DMS79 treated with DMSO at 0.1 percent for 48 hours (cell line): ENCODE measurements around the gene SIM1.
"Not testable (repeated sequence)": the region's sequence is repeated elsewhere in the genome, so short reads cannot be mapped to it uniquely, and the experiment has no call there.

Experiments
- DNase-seq: peaks from one replicate; lab custom pipeline; 2025; lab: John Stamatoyannopoulos, UW

Gene SIM1

DNA sequence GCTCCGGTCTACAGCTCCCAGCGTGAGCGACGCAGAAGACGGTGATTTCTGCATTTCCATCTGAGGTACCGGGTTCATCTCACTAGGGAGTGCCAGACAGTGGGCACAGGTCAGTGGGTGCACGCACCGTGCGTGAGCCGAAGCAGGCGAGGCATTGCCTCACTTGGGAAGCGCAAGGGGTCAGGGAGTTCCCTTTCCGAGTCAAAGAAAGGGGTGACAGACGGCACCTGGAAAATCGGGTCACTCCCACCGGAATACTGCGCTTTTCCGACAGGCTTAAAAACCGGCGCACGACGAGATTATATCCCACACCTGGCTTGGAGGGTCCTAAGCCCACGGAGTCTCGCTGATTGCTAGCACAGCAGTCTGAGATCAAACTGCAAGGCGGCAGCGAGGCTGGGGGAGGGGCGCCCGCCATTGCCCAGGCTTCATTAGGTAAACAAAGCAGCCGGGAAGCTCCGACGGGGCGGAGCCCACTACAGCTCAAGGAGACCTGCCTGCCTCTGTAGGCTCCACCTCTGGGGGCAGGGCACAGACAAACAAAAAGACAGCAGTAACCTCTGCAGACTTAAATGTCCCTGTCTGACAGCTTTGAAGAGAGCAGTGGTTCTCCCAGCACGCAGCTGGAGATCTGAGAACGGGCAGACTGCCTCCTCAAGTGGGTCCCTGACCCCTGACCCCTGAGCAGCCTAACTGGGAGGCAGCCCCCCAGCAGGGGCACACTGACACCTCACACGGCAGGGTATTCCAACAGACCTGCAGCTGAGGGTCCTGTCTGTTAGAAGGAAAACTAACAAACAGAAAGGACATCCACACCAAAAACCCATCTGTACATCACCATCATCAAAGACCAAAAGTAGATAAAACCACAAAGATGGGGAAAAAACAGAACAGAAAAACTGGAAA, 109.7 kb downstream of the SIM1 start:
- not testable (repeated sequence) for DNase-seq

DNA sequence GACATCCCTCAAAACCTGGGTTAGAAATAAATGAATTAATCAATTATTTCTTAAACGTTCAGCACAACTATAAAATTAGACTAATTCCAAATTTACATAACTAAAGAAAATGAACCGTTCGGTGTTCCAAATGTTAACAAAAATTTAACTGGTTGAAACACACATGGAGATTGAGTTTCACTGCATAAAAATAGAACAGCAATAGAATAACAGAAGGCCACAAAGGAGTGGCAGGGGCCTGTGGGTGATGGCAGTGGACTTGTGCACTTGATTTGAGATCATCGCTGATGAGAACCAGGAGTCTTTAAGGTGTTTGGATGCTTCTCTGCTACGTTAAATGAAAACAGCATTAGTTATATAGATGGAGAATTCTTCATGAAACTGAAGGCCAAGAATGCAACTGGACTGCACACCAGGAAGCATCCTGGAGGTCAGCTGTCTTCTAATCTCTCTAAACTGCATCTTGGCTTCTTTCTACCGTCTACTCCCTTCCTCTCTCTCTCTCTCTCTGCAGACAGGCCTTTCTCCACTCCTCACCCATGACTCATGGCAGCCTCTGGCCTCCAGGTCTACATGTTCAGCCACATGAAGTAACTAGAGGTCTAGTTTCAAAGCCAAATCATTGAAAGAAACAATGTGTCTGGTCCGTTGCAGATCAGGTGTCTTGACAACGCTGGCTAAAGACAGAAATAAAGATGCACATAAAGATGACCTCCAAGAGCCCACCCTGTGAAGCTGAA, 111.3 kb downstream of the SIM1 start:
- no peak for DNase-seq

DNA sequence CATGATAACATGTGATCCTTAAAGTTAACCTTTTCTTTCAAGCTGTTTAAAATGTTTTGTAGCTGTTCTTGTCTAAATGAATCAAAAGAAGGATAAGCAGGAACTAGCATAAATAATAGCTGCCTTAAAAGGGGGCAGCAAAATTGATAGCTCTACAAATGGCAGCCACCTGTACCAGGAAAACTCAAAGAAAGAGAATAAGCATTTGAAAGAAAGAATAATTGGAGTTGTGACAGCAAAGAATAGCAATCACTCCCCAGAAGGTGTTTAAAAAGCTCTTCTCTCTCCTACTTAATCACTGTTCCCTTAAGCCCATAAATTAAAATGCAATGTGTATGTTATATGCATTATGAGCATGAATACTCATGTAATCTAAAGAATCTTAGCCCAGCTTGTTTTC, 114.6 kb downstream of the SIM1 start:
- DNase-seq: no peak

DNA sequence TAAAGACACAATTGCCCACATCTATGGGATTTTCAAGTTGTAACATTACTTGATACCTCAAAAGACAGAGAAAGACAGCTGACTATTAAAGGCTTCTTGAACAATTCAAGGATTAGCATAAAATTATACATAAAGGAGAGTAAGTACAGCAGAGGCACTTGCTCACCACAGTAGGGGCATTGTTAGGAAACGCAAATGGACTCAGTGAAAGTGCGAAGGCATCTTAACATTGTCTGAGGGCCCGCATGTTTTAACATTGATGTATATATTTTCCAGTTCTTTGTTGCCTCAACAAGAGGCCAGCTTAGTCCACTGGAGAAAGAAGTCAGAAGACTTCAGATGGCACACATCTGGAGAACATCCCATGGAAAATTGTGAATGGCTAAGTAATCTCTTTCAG, 115.4 kb downstream of the SIM1 start:
- no peak for DNase-seq

DNA sequence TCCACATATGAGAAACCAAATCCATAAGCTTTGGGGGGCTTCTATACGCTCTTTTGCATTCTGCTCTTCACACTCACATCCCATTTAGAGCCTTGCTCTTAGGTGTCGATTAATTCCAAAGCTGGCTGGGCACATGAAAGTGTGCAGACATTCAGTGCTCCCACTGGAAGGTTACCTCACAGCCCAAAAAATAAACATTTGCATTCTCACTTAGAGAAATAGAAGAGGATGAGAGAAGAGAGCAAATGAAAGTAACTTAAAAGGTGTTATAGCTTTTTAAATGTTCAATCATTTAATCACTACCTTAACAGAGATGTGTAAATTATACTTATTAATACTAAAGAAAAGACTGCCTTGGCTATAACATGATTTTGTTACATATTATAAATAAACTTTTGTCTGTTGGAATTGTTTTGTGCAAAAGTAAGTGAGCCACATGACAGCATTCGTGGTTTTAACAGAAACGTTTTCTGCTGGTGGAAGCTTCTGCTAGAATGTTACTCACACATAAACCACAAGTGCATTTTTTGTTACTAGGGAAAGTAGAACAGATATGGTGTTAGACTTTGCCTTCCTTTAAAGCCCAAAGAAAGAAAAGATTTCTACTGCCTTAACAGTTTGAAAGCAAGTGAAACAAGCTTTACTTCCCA, 116.7 kb downstream of the SIM1 start:
- no peak for DNase-seq

DNA sequence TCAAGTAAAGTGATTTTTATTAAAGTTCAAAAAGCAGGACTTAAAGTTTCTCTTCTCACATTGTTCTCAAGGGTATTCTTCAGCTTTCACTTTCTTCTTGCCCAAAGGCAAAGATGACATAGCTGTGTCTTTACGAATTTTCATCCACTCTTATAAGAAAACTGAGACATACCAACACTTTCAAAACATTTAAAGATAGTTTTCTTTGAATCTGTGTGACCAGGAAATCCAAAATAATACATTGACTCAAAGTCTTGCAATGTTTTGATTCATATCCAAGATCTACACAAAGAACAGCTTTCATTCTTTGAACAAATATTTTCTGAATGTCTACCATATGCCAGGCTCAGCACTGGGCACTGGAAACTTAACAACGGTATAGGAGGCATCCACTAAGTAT, 117.9 kb downstream of the SIM1 start:
- DNase-seq: no peak

DNA sequence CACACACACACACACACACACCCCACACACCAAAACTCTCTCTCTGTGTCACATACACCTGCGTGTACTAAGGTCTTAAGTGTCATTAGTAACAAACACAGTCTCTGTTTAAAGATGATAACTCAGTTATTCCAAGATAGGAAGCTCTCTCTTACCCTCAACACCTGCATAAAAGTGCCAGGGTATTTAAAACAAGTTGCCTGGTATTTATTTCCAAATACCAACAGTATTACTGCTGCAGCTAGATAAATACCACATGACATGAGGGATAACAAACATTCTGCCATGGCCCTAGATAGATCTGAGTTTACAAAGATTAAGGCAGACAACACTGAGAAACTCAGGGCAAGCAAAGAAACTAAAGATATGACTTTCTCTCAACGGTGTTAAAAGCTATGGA, 118.5 kb downstream of the SIM1 start:
- no peak for DNase-seq

DNA sequence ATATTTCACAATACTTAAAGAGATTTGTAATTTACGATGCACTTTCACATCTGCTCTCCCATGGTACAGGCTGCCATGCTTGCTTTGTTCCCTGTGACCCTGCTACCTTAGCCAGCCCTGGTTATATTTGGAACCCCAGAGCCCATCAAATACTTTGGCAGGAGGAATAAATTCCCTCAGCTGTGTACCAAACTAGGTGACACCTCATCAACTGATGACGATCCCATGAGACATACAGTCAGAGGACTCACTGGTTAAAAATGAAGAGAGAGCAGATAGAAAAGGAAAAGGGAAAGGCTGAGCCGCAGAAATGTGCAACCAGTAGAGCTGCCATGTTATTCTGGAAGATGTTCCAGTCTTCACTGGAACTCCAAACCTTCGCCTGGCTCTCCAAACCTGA, 120.0 kb downstream of the SIM1 start:
- no peak for DNase-seq

DNA sequence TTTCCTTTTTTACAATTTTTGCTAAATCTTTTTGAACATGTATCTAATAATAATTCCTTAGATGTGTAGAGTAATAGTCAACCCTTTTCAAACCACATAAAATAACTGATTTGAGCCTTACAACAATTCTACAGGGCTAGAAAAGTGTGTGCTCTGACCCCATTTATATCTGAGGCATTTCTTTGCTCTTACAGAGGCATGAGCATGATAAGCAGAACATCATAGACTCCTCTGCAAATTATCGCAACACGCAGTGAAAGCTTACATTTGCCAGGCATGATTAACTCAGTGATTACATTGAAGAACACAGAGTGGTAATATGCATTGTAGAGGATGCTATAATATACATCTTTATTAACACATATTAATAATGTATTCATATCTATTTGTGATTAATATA, 120.4 kb downstream of the SIM1 start:
- DNase-seq: no peak

DNA sequence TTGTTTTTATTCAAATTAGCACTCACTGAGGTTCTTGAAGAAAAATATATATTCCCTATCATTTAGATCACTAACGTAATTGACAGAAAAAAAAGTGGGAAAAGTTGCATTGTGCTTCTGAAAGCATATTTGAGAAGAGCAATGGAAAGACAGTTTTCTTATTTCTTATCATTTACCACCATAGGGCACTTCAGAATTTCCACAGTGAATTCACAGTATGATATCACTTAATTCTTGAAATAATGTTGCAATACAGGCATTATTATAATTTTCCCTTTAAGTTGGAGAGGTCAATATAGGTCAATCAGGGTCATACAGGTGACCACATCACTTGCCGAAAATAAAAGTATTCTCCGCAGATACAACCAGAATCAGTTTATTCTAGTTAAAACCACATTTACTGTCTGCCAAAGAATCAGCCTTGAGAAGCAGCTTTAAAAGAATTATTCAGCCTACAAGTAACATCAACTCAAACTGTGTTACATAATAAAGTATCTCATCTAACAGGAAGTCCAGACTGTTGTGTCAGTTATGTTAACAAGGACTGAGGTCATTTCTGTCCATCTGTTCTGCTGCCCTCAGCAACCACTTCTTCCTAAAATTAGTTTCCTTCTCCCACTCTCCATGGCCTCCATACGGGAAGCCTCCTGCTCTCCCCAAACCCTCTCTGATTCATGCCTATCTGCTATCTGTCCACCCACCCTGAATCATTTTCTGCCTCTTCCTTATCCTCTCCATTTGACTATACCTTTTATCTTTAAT, 121.2 kb downstream of the SIM1 start:
- DNase-seq: no peak

DNA sequence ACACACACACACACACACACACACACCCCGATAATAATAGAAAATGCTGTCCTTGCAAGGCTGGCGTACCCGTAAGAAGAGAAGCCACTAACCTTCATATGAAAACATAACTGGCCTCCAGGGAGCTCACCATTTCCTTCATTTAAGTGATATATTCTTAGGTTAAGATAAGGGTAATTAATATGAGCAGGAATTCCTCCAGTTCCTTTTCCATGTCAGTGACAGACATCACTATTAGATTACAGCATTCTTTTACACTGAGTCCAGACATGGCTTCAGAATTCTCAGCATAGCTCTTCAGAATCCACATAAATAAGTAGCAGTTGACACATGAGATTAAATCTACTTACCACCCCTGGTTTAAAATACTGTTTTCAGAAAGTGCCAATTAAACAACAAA, 121.9 kb downstream of the SIM1 start:
- no peak for DNase-seq

DNA sequence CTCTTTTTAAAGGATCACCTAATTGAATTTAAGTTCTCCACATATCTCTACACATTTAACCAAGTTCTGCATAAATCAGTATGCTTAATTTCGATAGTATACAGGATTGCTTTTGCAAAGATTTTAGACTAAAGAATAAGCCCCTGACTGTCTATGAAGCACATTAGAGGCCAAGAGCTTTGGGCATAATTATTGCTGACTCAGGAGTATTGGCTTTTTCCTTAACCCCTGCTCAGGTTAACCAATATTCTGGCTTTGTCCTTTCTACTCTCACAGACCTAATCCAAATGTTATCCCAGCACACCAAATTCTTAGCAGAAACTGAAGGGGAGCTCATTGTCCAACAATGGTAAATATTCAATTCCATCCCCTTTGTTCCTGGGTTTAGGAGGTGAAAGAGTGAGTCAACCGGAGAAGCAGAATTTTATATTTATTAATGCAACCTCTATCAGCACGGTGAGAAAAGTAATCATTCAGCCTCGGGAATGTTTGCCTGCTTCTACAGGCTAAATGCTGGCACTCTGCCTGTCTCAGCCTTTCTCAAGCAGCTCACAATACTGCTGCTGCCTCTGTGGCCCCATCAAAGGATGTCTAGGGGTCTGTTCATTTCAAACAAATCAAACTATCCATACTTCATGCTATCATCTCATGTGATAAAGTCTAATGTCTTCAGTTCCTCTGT, 125.0 kb downstream of the SIM1 start:
- DNase-seq: no peak

DNA sequence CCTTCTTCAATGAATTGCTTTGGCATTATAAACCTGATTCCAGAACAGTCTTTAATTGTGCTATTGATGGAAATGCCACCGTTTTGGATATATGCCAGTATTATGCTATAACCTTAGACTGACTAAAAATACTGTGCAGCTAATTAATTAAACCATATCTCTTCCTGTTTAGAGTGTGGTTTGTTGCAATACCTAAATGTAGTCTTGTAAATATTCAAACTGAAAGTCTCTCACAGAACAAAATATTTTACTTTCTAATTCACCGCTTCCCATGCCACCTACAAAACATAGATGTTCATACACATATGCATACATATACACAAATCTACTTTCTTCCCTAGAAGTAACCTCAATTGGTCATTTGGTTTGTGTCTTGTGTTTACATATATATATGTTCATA, 126.6 kb downstream of the SIM1 start:
- no peak for DNase-seq

DNA sequence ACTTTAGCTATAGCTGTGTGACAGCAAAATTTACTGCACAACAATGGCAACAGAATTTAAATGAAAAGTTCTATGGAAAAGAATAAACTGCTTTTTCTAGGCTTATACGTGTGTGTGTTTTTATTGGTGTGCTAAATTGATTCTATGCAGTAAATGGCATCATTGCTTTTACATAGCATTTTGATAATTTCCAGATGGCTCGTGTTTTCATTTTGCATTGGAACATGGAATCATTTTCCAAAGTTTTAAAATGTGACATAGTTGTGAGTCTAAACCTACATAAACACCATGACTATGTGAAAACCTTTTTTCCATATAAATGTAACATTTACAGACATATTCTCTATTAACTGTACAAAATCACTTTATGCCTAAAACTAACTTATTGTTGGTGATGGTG, 127.8 kb downstream of the SIM1 start:
- DNase-seq: no peak

DNA sequence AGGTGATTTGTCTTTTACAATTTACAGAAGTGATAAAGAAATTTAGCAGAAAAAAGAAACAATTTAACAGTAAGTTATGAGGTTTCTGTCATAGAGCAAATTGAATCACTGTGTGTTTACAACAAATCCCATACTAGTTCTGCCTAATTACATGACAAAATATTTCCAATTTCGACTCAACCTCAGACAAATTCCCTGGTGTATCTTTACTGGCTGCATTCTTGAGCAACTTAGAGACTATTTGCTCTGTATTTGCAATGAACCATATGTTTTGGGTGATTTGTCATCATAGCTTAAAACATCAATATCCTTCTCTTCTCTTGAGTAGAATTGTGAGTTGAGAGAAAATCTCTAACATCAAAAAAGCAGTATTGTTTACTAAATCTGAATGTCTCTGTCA, 128.7 kb downstream of the SIM1 start:
- no peak for DNase-seq
